HEK293 (cell line): ENCODE measurements around the gene NEURL4.

ENCODE experiments used
- MEIS1 ChIP-seq: sonication (generic); formaldehyde crosslinking; IDR thresholded peaks from 2 replicates; pipeline ENCODE4 v1.8.1; 2022; ENCODE audit warnings: missing genetic modification reagents, mild to moderate bottlenecking, borderline replicate concordance
- ZNF664 ChIP-seq: fragments of 450-650 bp; formaldehyde crosslinking; IDR thresholded peaks from 2 replicates; pipeline ENCODE4 v1.5.1; 2016; ENCODE audit warnings: missing biosample characterization, missing genetic modification characterization

GRCh38 chr17:7312432-7313087 is 16.6 kb downstream of the NEURL4 start:
- TF ChIP-seq ZNF664 (tag by site-specific recombination) (no peak), MEIS1 (CRISPR knock-in tag) (no peak)
